Measurements from ENCODE around the gene NUP133.
"Not testable (repeated sequence)": the region's sequence is repeated elsewhere in the genome, so short reads cannot be mapped to it uniquely, and the experiment has no call there.

NUP133 gene

DNA sequence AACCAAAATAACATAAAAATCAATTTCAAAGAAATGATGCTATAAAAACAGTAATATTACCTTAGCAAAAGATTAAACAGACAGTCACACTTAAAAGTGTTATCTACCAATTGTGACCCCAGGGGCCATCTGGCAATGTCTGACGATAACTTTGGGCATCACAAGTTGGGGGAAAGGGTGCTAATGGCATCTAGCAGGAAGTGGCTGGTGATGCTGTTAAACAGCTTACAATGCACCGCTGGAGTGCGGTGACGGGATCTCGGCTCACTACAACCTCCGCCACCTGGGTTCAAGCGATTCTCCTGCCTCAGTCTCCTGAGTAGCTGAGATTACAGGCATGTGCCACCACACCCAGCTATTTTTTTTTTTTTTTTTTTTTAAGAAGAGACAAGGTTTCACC lies 27.6 kb downstream of the NUP133 start:
- Mint-ChIP-seq H3K27ac (no peak overlapping the region), H3K36me3 (ENCODE audit: low read depth) (peaks cover 42% of the 10 kb centered on the region), H3K9me3 (no peaks in the 10 kb centered on the region), H3K27me3 (ENCODE audit: low read depth) (no peaks in the 10 kb centered on the region), H3K4me1 (ENCODE audit: low read depth) (peaks cover 11% of the 10 kb centered on the region), H3K4me3 (no peak overlapping the region)
- DNase-seq (ENCODE audit: low spot score) = no peak

DNA sequence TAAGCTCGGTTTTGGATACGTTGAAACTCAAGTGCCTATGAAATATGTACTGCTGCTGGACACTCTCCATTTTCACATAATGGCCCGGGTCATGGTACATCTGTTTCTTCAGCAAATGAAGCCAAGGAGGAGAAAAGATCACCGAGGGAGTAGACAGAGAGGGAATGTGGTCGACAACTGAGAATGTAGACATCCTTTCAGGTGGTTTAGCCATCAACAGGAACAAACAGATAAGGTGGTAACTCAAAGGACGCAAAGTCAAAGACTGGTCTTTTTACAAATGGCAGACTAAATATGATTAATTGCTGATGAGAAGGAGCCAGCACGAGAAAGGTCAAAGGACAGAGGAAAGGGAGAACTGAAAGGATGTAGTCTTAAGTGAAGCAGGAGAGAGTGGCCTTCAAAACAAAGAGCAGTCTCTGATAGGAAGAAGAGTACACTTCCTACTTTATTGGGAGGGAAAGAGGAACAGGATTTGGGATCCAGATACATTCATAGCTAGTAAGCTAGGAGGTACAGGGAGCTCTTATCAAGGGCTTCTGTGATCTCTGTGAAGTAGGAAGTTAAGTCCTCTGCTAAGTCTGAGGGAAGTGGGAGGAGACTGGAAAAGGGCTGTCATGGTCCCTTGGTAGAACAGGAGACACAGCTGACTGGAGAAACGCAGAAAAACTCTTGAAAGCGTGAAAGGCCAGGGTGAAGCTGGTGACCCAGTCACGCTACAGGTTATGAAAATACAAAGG lies 28.3 kb downstream of the NUP133 start:
- Mint-ChIP-seq H3K27me3 (ENCODE audit: low read depth) (no peaks in the 10 kb centered on the region), H3K36me3 (ENCODE audit: low read depth) (peaks cover 42% of the 10 kb centered on the region), H3K9me3 (no peaks in the 10 kb centered on the region), H3K4me3 (no peak overlapping the region), H3K27ac (no peak overlapping the region), H3K4me1 (ENCODE audit: low read depth) (peaks cover 11% of the 10 kb centered on the region)
- DNase-seq (ENCODE audit: low spot score) = no peak

DNA sequence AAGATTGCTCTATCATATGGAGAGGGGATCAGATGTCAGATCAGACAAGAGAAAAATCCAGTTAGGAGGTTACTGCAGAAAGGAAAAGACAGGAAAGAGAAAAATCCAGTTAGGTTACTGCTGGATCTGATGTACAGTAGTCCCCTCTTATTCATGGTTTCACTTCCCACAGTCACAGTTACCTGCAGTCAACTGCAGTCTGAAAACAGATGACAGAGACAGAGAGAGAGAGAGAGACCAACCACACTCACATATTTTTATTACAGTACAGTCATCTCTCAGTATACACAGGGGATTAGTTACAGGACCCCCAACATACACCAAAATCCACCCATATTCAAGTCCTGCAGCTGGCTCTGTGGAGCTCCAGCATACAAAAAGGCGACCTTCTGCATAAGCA lies 29.3 kb downstream of the NUP133 start:
- peaks cover 11% of the 10 kb centered on the region for H3K4me1 Mint-ChIP-seq (ENCODE audit: low read depth)
- DNase-seq (ENCODE audit: low spot score) = no peak
- no peaks in the 10 kb centered on the region for H3K9me3 Mint-ChIP-seq
- no peaks in the 10 kb centered on the region for H3K27me3 Mint-ChIP-seq (ENCODE audit: low read depth)
- H3K4me3 Mint-ChIP-seq = no peak overlapping the region
- no peak overlapping the region for H3K27ac Mint-ChIP-seq
- H3K36me3 Mint-ChIP-seq (ENCODE audit: low read depth) = peaks cover 47% of the 10 kb centered on the region

DNA sequence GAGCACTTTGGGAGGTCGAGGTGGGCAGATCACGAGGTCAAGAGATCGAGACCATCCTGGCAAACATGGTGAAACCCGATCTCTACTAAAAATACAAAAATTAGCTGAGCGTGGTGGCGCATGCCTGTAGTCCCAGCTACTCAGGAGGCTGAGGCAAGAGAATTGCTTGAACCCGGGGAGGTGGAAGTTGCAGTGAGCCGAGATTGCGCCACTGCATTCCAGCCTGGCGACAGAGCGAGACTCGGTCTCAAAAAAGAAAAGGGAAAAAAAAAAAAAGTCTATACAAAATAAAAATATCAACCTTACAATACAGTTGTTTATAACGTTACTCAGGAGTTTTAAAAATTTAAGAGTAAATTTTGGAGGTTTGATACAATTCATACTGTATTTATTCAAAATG lies 32.3 kb downstream of the NUP133 start:
- H3K4me1 Mint-ChIP-seq (ENCODE audit: low read depth) = peaks cover 10% of the 10 kb centered on the region
- H3K27me3 Mint-ChIP-seq (ENCODE audit: low read depth); DNase-seq (ENCODE audit: low spot score); H3K27ac Mint-ChIP-seq; H3K9me3 Mint-ChIP-seq; H3K4me3 Mint-ChIP-seq: not testable (repeated sequence)
- H3K36me3 Mint-ChIP-seq (ENCODE audit: low read depth) = peaks cover 33% of the 10 kb centered on the region

DNA sequence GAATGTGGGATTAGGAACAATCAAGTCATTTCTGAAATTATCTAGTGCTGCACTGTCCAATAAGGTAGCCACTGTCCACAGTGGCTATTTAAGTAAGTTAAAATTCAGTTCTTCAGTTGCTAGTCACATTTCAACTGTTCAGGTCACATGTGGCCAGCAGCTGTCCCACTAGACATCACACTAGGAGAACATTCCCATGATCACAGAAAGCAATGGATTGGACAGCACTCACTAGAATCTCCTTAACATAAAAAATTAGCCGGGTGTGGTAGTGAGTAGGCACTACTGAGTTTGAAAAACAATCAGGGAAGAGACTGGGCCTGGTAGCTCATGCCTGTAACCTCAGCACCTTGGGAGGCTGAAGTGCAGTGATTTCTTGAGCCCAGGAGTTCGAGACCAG lies 33.6 kb downstream of the NUP133 start:
- DNase-seq (ENCODE audit: low spot score) = no peak
- H3K9me3 Mint-ChIP-seq = no peaks in the 10 kb centered on the region
- H3K27ac Mint-ChIP-seq = no peak overlapping the region
- peaks cover 34% of the 10 kb centered on the region for H3K36me3 Mint-ChIP-seq (ENCODE audit: low read depth)
- peaks cover 3% of the 10 kb centered on the region for H3K4me1 Mint-ChIP-seq (ENCODE audit: low read depth)
- no peak overlapping the region for H3K4me3 Mint-ChIP-seq
- no peaks in the 10 kb centered on the region for H3K27me3 Mint-ChIP-seq (ENCODE audit: low read depth)

DNA sequence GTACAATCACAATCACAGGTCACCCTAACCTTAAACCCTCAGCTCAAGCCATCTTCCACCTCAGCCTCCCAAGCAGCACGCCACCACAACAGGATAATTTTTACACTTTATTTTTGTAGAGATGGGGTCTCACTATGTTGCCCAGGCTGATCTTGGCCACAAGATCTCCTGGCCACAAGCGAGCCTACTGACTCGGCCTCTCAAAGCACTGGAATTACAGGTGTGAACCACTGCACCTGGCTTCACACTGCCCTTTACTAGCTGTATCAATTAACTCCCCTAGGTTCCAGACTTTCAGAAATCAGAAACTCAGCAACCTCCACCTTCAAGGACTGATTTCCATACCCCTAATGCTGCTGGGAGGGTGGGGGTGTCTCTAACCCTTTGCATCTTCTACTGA lies 37.0 kb downstream of the NUP133 start:
- H3K4me1 Mint-ChIP-seq (ENCODE audit: low read depth) = no peaks in the 10 kb centered on the region
- H3K4me3 Mint-ChIP-seq = no peak overlapping the region
- DNase-seq (ENCODE audit: low spot score) = no peak
- H3K9me3 Mint-ChIP-seq = no peaks in the 10 kb centered on the region
- H3K27me3 Mint-ChIP-seq (ENCODE audit: low read depth) = no peaks in the 10 kb centered on the region
- peaks cover 36% of the 10 kb centered on the region for H3K36me3 Mint-ChIP-seq (ENCODE audit: low read depth)
- no peak overlapping the region for H3K27ac Mint-ChIP-seq

DNA sequence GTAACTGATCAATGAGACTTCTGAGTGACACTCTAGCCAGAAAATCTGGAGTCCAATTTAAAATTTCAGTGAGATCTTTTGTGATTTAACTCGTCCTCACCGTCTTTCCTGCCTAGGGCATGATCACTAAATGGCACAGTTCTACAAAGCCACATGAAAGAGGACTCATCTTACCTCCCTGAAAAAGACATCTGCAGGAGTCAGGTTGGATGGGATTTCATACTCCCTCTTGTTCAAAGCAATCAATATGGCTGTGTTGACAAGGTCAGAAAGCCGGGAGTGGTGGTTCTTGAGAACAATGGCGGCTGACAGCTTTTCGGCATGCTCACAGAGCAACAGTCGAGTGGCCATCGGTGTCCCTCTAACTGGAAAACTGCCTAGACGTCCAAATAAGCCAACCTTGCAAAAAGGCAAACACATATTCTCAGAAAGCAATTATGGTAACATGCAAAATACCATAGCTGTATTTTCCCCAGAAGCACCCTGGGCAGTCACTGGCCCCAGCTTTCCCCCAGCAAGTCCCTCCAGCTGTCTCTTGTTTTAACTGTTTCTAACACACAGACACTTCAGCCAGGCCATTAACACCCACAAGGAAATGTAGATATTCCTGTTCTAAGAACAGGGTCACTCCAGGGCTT lies 37.6 kb downstream of the NUP133 start:
- Mint-ChIP-seq H3K4me3 (no peak overlapping the region), H3K36me3 (ENCODE audit: low read depth) (peaks cover 37% of the 10 kb centered on the region), H3K4me1 (ENCODE audit: low read depth) (no peaks in the 10 kb centered on the region)

DNA sequence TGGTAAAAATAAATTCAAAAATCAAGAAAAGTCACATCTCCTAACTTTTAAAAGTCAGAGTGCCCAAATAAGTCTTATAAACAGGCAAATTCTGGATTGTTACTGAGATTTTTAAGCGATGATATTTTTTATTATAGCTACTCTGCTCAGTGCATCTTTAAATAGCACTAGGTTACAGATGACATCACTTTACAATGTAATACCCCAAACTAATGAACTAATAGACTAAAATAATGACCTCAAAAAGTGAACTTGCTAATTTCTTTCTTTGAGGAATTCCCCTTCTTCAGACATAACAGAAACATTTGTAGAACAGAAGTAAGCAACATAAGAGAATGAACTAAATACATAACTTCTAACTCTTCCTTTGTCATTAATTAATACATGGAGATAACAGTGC lies 41.3 kb downstream of the NUP133 start:
- no peak for DNase-seq (ENCODE audit: low spot score)
- Mint-ChIP-seq H3K27ac (no peak overlapping the region), H3K27me3 (ENCODE audit: low read depth) (no peaks in the 10 kb centered on the region), H3K4me1 (ENCODE audit: low read depth) (no peaks in the 10 kb centered on the region), H3K4me3 (no peak overlapping the region), H3K9me3 (no peaks in the 10 kb centered on the region), H3K36me3 (ENCODE audit: low read depth) (peaks cover 52% of the 10 kb centered on the region)

More for the DNA sequence above, 37.6 kb downstream of the NUP133 start:
- Mint-ChIP-seq H3K9me3 (no peaks in the 10 kb centered on the region), H3K27ac (no peak overlapping the region), H3K27me3 (ENCODE audit: low read depth) (no peaks in the 10 kb centered on the region)
- DNase-seq (ENCODE audit: low spot score) = no peak

DNA sequence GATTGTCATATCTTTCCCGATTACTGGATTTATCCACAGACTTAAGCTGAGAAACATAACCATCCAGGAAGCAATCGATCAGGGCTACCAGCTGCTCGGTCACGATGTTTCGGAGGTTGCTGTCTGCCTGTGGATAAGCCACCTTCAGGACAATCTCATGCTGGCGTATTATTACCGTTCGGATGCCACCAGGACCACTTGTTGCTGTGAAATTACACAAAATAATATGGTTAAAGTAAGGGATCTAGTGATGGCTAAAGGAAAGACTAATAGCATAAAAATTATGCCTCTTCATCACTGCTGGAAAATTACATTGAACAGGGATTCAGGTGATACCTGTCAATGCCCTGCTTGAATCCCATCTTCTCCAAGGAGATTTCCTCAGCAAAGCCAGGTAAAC lies 43.5 kb downstream of the NUP133 start:
- Mint-ChIP-seq H3K27me3 (ENCODE audit: low read depth) (no peaks in the 10 kb centered on the region), H3K27ac (no peak overlapping the region), H3K9me3 (no peaks in the 10 kb centered on the region), H3K4me3 (no peak overlapping the region), H3K4me1 (ENCODE audit: low read depth) (no peaks in the 10 kb centered on the region), H3K36me3 (ENCODE audit: low read depth) (peaks cover 62% of the 10 kb centered on the region)
- no peak for DNase-seq (ENCODE audit: low spot score)

DNA sequence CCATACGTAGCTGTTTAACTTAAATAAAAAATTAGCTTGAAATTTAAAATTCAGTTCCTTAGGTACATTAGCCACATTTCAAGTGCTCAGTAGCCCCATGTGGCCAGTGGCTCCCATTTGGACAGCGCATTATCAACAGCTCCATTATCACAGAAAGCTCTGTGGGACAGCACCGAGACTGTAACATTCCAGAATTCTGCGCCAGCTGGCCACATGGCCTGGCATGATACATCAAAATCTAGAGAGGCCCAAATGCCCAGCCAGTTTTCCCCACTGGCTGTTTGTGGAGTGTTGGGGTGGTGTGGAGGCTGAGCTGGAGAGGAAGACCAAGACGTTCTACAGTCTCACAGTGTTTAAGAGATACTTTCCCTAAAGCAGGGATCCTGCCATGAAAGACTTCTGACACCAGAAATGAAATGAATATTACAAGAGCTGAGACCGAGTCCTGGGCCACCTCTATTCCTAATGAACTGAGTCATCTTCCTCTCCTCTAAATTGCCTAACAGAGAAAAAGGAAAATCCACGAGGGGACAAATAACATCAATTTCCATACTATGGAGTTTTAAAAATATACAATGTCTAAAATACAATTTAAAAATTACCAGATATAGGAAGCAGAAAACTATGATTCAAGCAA lies 47.0 kb downstream of the NUP133 start:
- no peak overlapping the region for H3K27ac Mint-ChIP-seq
- peaks cover 63% of the 10 kb centered on the region for H3K36me3 Mint-ChIP-seq (ENCODE audit: low read depth)
- DNase-seq (ENCODE audit: low spot score) = no peak
- no peaks in the 10 kb centered on the region for H3K9me3 Mint-ChIP-seq
- H3K4me3 Mint-ChIP-seq = no peak overlapping the region
- peaks cover 3% of the 10 kb centered on the region for H3K4me1 Mint-ChIP-seq (ENCODE audit: low read depth)
- H3K27me3 Mint-ChIP-seq (ENCODE audit: low read depth) = no peaks in the 10 kb centered on the region

DNA sequence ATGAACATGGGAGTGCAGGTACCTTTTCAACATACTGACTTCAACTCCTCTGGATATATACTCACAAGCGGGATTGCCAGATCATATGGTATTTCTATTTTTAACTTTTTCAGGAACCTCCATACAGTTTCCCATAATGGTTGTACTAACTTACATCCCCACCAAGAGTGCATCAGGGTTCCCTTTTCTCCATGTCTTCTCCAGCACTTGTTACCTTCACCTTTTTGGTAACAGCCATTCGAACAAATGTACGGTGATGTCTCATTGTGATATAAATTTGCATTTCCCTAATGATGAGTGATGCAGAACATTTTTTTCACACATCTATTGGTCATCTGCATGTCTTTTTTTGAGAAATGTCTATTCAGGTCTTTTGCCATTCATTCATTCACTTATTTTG lies 48.3 kb downstream of the NUP133 start:
- Mint-ChIP-seq H3K36me3 (ENCODE audit: low read depth) (peaks cover 59% of the 10 kb centered on the region), H3K4me3 (no peak overlapping the region), H3K27ac (no peak overlapping the region), H3K27me3 (ENCODE audit: low read depth) (no peaks in the 10 kb centered on the region), H3K9me3 (no peaks in the 10 kb centered on the region), H3K4me1 (ENCODE audit: low read depth) (peaks cover 3% of the 10 kb centered on the region)
- DNase-seq (ENCODE audit: low spot score) = no peak

DNA sequence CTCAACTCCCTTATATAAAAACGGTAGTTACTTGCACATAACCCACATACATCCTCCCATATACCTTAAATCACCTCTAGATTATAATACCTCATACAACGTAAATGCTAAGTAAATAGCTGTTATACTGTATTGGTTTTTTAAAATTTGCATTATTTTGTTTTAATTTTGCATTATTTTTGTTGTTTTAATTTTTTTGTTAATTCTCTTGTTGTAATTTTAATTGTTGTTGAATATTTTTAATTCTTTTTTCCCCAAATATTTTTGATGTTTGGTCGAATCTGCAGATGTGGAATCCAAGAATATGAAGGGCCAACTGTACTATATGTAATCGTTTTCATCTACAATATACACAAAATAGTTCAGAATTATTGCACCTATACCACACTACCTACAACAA lies 50.7 kb downstream of the NUP133 start:
- Mint-ChIP-seq H3K27ac (no peak overlapping the region), H3K36me3 (ENCODE audit: low read depth) (peaks cover 45% of the 10 kb centered on the region)

DNA sequence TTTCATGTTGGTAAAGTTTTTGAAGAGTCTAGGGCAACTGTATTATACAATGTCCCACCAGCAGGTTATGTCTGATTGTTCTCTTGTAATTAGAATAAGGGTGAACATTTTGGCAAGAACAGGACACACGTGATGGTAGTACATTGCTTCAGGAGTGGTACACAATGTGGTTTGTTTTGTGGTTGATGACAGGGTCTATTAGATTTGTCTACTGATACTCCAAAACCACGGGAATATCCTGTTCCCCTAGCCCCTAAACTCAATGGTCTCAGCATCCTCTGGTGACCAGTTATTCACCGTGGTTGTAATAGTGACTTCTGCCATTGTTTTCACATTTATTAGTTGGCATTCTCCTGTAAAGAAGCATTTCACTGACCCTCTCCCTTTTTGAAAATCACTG lies 52.1 kb downstream of the NUP133 start:
- DNase-seq (ENCODE audit: low spot score) = no peak
- peaks cover 44% of the 10 kb centered on the region for H3K36me3 Mint-ChIP-seq (ENCODE audit: low read depth)
- H3K27ac Mint-ChIP-seq = no peak overlapping the region
- H3K9me3 Mint-ChIP-seq = no peaks in the 10 kb centered on the region
- H3K27me3 Mint-ChIP-seq (ENCODE audit: low read depth) = no peaks in the 10 kb centered on the region
- peaks cover 3% of the 10 kb centered on the region for H3K4me1 Mint-ChIP-seq (ENCODE audit: low read depth)
- no peak overlapping the region for H3K4me3 Mint-ChIP-seq

More for the DNA sequence above, 50.7 kb downstream of the NUP133 start:
- no peak for DNase-seq (ENCODE audit: low spot score)
- Mint-ChIP-seq H3K9me3 (no peaks in the 10 kb centered on the region), H3K4me3 (no peak overlapping the region), H3K27me3 (ENCODE audit: low read depth) (no peaks in the 10 kb centered on the region), H3K4me1 (ENCODE audit: low read depth) (peaks cover 3% of the 10 kb centered on the region)

DNA sequence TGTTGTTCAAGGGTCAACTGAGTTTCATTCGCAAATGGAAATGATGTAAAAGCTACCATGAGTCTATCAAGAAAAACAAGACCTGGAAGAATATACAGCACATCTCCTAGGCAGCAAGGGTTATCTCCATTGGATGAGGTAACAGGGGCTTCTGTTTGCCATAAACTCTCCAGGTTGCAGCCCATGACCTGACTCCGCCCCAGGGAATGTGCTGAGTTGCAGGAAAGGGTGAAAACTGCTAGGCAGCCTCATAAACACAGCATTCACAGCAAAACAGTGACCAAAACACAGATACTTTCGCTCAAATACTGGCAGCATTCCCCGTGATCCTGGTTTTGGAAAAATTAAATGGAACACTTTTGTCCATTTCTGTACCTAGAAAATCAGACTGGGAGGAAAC lies 54.1 kb downstream of the NUP133 start:
- H3K27me3 Mint-ChIP-seq (ENCODE audit: low read depth) = no peaks in the 10 kb centered on the region
- H3K27ac Mint-ChIP-seq = no peak overlapping the region
- no peak overlapping the region for H3K4me3 Mint-ChIP-seq
- H3K9me3 Mint-ChIP-seq = no peaks in the 10 kb centered on the region
- peaks cover 4% of the 10 kb centered on the region for H3K4me1 Mint-ChIP-seq (ENCODE audit: low read depth)
- H3K36me3 Mint-ChIP-seq (ENCODE audit: low read depth) = peaks cover 37% of the 10 kb centered on the region
- no peak for DNase-seq (ENCODE audit: low spot score)
